A673 (cell line): ENCODE results near the gene KLF7. TPM values are rescaled to one million over a fixed set of nuclear protein-coding genes. Genes with fewer than 3 reads are reported as not detected.

Source experiments
- BruUV-seq: library from RNA; stranded (reverse); fragments of 400-500 nt; replicated peaks from 2 replicates; lab custom pipeline; 2021; lab: Mats Ljungman, UMichigan
- CTCF ChIA-PET: fragments of 300-600 bp; sonication (Branson Sonifier 250); formaldehyde crosslinking; loops from one replicate; lab custom pipeline; 2022; ENCODE audit warnings: antibody characterized with exemption; lab: Charles Lee
- POLR2A ChIA-PET: fragments of 300-600 bp; sonication (Branson Sonifier 250); formaldehyde crosslinking; loops from one replicate; lab custom pipeline; 2022; ENCODE audit warnings: antibody characterized with exemption; ENCODE audit not compliant: low non-redundant PET; lab: Charles Lee
- DNase-seq: peaks from one replicate; pipeline ENCODE4 v3.0.0-alpha.2; 2015; ENCODE audit warnings: low spot score
- H3K27ac ChIP-seq: fragments of 200-600 bp; sonication (generic); 2 replicates; pipeline ENCODE4 v1.5.1; 2016; ENCODE audit warnings: mixed run types, low read depth, mild to moderate bottlenecking, mixed read lengths, antibody characterized with exemption, low read length; ENCODE audit not compliant: poor library complexity, severe bottlenecking
- H3K27me3 ChIP-seq: fragments of 200-600 bp; sonication (generic); replicated peaks from 2 replicates; pipeline ENCODE4 v1.6.1; 2017; ENCODE audit warnings: mixed run types, low read depth, mild to moderate bottlenecking, mixed read lengths, antibody characterized with exemption, low read length; ENCODE audit not compliant: insufficient read depth, poor library complexity
- H3K36me3 ChIP-seq: fragments of 200-600 bp; sonication (generic); 2 replicates; pipeline ENCODE4 v1.6.1; 2016; ENCODE audit warnings: mixed run types, mild to moderate bottlenecking, mixed read lengths, antibody characterized with exemption, low read length; ENCODE audit not compliant: insufficient read depth, poor library complexity, severe bottlenecking
- H3K4me1 ChIP-seq: fragments of 200-600 bp; sonication (generic); 2 replicates; pipeline ENCODE4 v1.6.1; 2017; ENCODE audit warnings: mixed run types, mild to moderate bottlenecking, mixed read lengths, antibody characterized with exemption, low read length; ENCODE audit not compliant: insufficient read depth, poor library complexity, severe bottlenecking
- H3K4me3 ChIP-seq: fragments of 200-600 bp; sonication (generic); 2 replicates; pipeline ENCODE4 v1.5.1; 2016; ENCODE audit warnings: low read depth, mixed run types, mild to moderate bottlenecking, mixed read lengths, low read length; ENCODE audit not compliant: poor library complexity, severe bottlenecking
- H3K9me3 ChIP-seq: fragments of 200-600 bp; sonication (generic); 2 replicates; pipeline ENCODE4 v1.6.1; 2016; ENCODE audit warnings: mixed run types, low read depth, mild to moderate bottlenecking, mixed read lengths, antibody characterized with exemption, low read length; ENCODE audit not compliant: poor library complexity, severe bottlenecking
- EZH2 ChIP-seq: fragments of 200-600 bp; sonication (generic); IDR thresholded peaks from 2 replicates; pipeline ENCODE4 v1.6.1; 2017; ENCODE audit warnings: borderline replicate concordance, low read depth, mild to moderate bottlenecking, mixed read lengths, antibody characterized with exemption, low read length; ENCODE audit not compliant: poor library complexity, severe bottlenecking
- intact Hi-C: fragments of 100-400 bp; cut with micrococcal nuclease; formaldehyde crosslinking; loops from one replicate; pipeline ENCODE4 v1.10.0; 2022; ENCODE audit not compliant: unreplicated experiment
- total RNA-seq: library from RNA; stranded (reverse); gene quantifications from 2 replicates; pipeline ENCODE4 v1.2.3, GENCODE V29; 2021
- TF ChIP-seq, protein P1 (sequence below): fragments of 300-800, 200-600 bp; sonication (generic); conservative IDR thresholded peaks from 2 replicates; pipeline ENCODE4 v1.5.1; 2017; ENCODE audit warnings: low read depth, mild to moderate bottlenecking, antibody characterized with exemption, low read length, moderate library complexity, mixed read lengths

KLF7 gene
- total RNA-seq, 1 experiment from 2014 or later = 16.4 TPM

DNA sequence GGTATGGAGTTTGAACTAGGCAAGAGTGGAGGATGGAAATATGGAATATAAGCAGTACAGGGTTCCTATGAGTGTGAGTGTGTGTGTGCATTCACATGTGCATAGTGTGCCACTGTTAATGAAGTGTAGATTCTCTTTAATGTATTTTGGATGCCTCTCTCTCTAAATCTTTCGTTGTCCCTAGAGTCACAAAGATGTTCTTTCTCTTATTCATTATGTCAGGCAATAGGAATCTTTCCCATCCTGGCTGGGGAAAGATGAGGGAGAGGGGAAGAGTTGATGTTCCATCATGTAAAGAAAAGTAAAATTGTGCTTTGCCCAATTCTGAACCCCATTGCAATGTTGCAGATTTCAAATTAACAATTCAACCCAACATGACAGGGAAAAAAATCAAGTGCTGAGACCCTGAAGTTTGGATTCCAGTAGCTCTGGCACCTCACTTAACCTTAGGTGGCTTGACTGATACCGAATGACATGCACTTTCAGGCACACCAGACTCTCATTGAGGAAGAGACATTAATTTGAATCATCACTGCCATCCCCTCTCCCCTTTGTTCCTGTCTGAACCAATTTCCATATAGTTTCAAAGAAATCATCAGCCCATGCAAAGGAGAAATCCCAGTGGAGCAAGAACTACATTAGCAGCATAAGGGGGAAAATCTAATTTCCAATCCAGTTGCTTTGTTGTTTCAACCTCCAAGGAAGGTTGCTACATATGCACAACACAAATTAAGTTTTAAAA is 28.0 kb downstream of the KLF7 start:
- DNase-seq = no peak
- POLR2A ChIA-PET = no interaction called here
- H3K27ac ChIP-seq = no peak overlapping the region
- no TSS peak for BruUV-seq
- no peak overlapping the region for H3K4me3 ChIP-seq
- CTCF ChIA-PET = no interaction called here
- no peaks in the 10 kb centered on the region for H3K9me3 ChIP-seq
- H3K27me3 ChIP-seq = no peaks in the 10 kb centered on the region
- intact Hi-C loops = no loop called here
- peaks cover 47% of the 10 kb centered on the region for H3K4me1 ChIP-seq
- H3K36me3 ChIP-seq = no peaks in the 10 kb centered on the region
- TF ChIP-seq, protein P1, sequence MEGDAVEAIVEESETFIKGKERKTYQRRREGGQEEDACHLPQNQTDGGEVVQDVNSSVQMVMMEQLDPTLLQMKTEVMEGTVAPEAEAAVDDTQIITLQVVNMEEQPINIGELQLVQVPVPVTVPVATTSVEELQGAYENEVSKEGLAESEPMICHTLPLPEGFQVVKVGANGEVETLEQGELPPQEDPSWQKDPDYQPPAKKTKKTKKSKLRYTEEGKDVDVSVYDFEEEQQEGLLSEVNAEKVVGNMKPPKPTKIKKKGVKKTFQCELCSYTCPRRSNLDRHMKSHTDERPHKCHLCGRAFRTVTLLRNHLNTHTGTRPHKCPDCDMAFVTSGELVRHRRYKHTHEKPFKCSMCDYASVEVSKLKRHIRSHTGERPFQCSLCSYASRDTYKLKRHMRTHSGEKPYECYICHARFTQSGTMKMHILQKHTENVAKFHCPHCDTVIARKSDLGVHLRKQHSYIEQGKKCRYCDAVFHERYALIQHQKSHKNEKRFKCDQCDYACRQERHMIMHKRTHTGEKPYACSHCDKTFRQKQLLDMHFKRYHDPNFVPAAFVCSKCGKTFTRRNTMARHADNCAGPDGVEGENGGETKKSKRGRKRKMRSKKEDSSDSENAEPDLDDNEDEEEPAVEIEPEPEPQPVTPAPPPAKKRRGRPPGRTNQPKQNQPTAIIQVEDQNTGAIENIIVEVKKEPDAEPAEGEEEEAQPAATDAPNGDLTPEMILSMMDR = no peak
- TF ChIP-seq EZH2 = no peak

DNA sequence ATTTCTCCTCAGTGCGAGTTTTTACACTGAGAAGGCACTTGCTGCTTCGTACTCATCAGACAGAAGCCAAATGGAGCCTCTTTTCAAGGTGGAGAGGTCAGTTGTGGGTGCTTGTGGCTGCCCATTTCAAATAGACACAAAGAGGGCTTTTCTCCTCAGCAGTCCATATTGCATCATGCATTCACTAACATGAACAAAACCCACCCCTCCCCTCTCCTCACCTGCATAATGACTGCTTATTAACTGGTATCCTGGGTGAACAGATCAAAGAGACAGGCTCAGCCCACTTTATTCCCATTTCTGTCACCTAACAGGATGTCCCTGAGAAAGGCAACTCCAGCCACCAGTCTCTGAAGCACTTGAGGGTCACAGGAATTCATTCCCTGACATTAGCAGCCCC is 28.9 kb downstream of the KLF7 start:
- H3K4me1 ChIP-seq = peaks cover 56% of the 10 kb centered on the region
- H3K9me3 ChIP-seq = no peaks in the 10 kb centered on the region
- intact Hi-C loops = no loop called here
- H3K27me3 ChIP-seq = no peaks in the 10 kb centered on the region
- no TSS peak for BruUV-seq
- CTCF ChIA-PET = no interaction called here
- POLR2A ChIA-PET = no interaction called here
- H3K4me3 ChIP-seq = no peak overlapping the region
- no peak for DNase-seq
- peak overlapping the region; percentile 44 for H3K27ac ChIP-seq
- H3K36me3 ChIP-seq = no peaks in the 10 kb centered on the region
- TF ChIP-seq, protein P1 = no peak
- TF ChIP-seq EZH2 = no peak

DNA sequence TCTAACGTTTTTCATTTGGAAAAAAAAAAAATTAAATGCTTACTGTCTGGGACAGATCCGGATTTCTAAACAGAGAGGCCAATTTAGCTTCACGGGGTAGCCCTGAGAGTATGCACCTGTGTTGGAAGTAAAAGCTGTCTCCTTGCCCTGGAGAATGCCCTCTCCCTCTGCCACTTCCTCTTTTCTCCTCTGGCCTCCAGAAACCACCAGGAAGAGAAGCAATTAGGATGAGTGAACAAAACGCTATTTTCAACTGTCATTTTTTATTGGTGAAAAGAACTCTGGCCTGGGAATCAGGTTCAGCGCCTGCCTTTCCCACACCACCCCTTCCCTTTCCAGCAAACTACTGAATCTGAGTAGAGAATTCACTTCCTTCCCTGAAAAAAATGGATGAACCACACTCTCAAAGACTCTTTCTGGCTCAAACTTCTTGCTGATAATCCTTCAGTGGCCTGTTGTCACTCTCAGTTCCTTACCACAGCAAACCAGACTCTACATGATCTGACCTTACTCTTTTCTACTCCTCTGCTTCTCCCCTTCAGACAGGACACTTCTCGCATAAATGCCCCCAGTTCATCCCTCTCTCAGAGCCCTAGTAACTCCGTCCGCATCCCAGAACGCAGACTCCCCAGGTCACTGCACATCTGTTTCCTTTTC is 29.8 kb downstream of the KLF7 start:
- TF ChIP-seq EZH2 = no peak
- TF ChIP-seq, protein P1 = no peak
- CTCF ChIA-PET = no interaction called here
- H3K4me3 ChIP-seq = no peak overlapping the region
- no peak for DNase-seq
- no TSS peak for BruUV-seq
- H3K27ac ChIP-seq = peak overlapping the region; percentile 44
- H3K9me3 ChIP-seq = no peaks in the 10 kb centered on the region
- peaks cover 57% of the 10 kb centered on the region for H3K4me1 ChIP-seq
- no peaks in the 10 kb centered on the region for H3K36me3 ChIP-seq
- POLR2A ChIA-PET = no interaction called here
- no peaks in the 10 kb centered on the region for H3K27me3 ChIP-seq
- intact Hi-C loops = no loop called here
